Upper lobe of left lung (tissue), 6 donors: ENCODE measurements around the gene NDUFAF8. TPM values are rescaled to one million over a fixed set of nuclear protein-coding genes. Genes with fewer than 3 reads are reported as not detected.

ENCODE experiments used
- ATAC-seq, 2 donors: fragments of 200-7000 bp; cut with Tn5 transposase; one replicate each; pipeline ENCODE4 v1.9.1; 2022; ENCODE audit warnings: mild to moderate bottlenecking in 2 of 2, moderate library complexity in 2 of 2; ENCODE audit not compliant: low FRiP score in 2 of 2
- DNase-seq, 2 donors: peaks; one replicate each; pipeline ENCODE4 v3.0.0-alpha.2; 2019 to 2020
- H3K27ac ChIP-seq, 4 donors: fragments of 200-600 bp; sonication (generic); one replicate each; pipeline ENCODE4 v1.5.1; 2016 to 2019
- H3K27me3 ChIP-seq, 4 donors: fragments of 200-600 bp; sonication (generic); one replicate each; pipeline ENCODE4 v1.5.1; 2017 to 2019
- H3K36me3 ChIP-seq, 4 donors: fragments of 200-600 bp; sonication (generic); one replicate each; pipeline ENCODE4 v1.5.1; 2016 to 2019
- H3K4me1 ChIP-seq, 4 donors: fragments of 200-600 bp; sonication (generic); one replicate each; pipeline ENCODE4 v1.5.1; 2018 to 2019
- H3K4me3 ChIP-seq, 4 donors: fragments of 200-600 bp; sonication (generic); one replicate each; pipeline ENCODE4 v1.5.1; 2017 to 2019; ENCODE audit warnings: mild to moderate bottlenecking in 2 of 4, moderate library complexity in 1 of 4
- H3K9me3 ChIP-seq, 4 donors: fragments of 200-600 bp; sonication (generic); one replicate each; pipeline ENCODE4 v1.5.1; 2018 to 2019
- CTCF ChIP-seq, 6 experiments: fragments of 450-650 bp in 4 of 6; fragments of 200-600 bp in 2 of 6; sonication (generic) in 2 of 6; IDR thresholded peaks; one replicate each; pipeline ENCODE4 v1.5.1; 2016 to 2019; ENCODE audit warnings: antibody characterized with exemption in 6 of 6
- EP300 ChIP-seq, 4 donors: sonication (generic); formaldehyde crosslinking; IDR thresholded peaks; one replicate each; pipeline ENCODE4 v1.5.1; 2017; ENCODE audit warnings: antibody characterized with exemption in 4 of 4, control low read depth in 2 of 4
- POLR2A ChIP-seq, 4 donors: fragments of 450-650 bp; IDR thresholded peaks; one replicate each; pipeline ENCODE4 v1.5.1; 2016 to 2017; ENCODE audit warnings: antibody characterized with exemption in 4 of 4, mild to moderate bottlenecking in 2 of 4
- POLR2AphosphoS5 ChIP-seq, 2 donors: sonication (generic); formaldehyde crosslinking; IDR thresholded peaks; one replicate each; pipeline ENCODE4 v1.5.1; 2017; ENCODE audit warnings: antibody characterized with exemption in 2 of 2
- WGBS, 2 donors: methylation state at CpG; one replicate each; pipeline ENCODE4 v1.1.5; 2017 to 2018; 5-methylcytosine and 5-hydroxymethylcytosine counted together
- total RNA-seq, 6 donors: library from RNA; depleted of rRNA in 4 of 6; stranded (reverse); fragments of >200 nt in 4 of 6; gene quantifications; one replicate each; pipeline versions ENCODE4 v1.1.0 to v1.2.1, GENCODE V29; 2016 to 2021
- donor health status: DM: no; HTN: no; CAD: no; lungs with moderate emphysema.
- donor health status: DM: no; HTN: yes; CAD: no; lungs with severe emphysema.

NDUFAF8 gene
- total RNA-seq, 6 donors from 2014 or later, result 19.6 to 38.1 (median 33.6) TPM

- ATAC-seq, result no peak
Measured at GRCh38 chr17:81282141-81282540, 43.0 kb downstream of the NDUFAF8 start.

GRCh38 chr17:81282876-81283275 lies 43.8 kb downstream of the NDUFAF8 start:
- no peaks in the 10 kb centered on the region for H3K9me3 ChIP-seq
- no peak for TF ChIP-seq POLR2AphosphoS5 (IDR thresholded peaks at IDR 0.05)
- no peak for TF ChIP-seq CTCF (IDR thresholded peaks at IDR 0.05)
- no peak for TF ChIP-seq POLR2A (IDR thresholded peaks at IDR 0.05)
- TF ChIP-seq EP300 (IDR thresholded peaks at IDR 0.05), result no peak
- DNase-seq, result peak in 1 of 2 donors; percentile 46
- 69 to 94% methylated on average over 2 to 16 of the region's 16 CpGs for WGBS, 2 donors
- ATAC-seq, result no peak
- no peaks in the 10 kb centered on the region for H3K27me3 ChIP-seq
- H3K27ac ChIP-seq, result no peak overlapping the region
- no peak overlapping the region for H3K4me3 ChIP-seq
- peaks cover 28 to 46% (median 32%) of the 10 kb centered on the region in 4 donors for H3K4me1 ChIP-seq
- H3K36me3 ChIP-seq, result peaks cover 4 to 67% (median 47%) of the 10 kb centered on the region in 4 donors

More at GRCh38 chr17:81282141-81282540, 43.0 kb downstream of the NDUFAF8 start:
- Histone ChIP-seq H3K9me3 (no peaks in the 10 kb centered on the region), H3K36me3 (peaks cover 4 to 61% (median 40%) of the 10 kb centered on the region in 4 donors), H3K4me1 (peaks cover 29 to 46% (median 34%) of the 10 kb centered on the region in 4 donors), H3K27me3 (no peaks in the 10 kb centered on the region), H3K4me3 (no peak overlapping the region), H3K27ac (no peak overlapping the region)
- peak in 1 of 2 donors; percentile 70 for DNase-seq
- WGBS, 2 donors, result 95 to 96% methylated on average over 33 of the region's 33 CpGs
- TF ChIP-seq POLR2A (IDR thresholded peaks at IDR 0.05), result no peak
- no peak for TF ChIP-seq EP300 (IDR thresholded peaks at IDR 0.05)
- TF ChIP-seq POLR2AphosphoS5 (IDR thresholded peaks at IDR 0.05), result no peak
- no peak for TF ChIP-seq CTCF (IDR thresholded peaks at IDR 0.05)

- H3K27me3 ChIP-seq, result no peaks in the 10 kb centered on the region
- H3K4me3 ChIP-seq, result peak overlapping the region in 3 of 4 donors; percentile 35 to 49 (median 43)
- TF ChIP-seq CTCF (IDR thresholded peaks at IDR 0.05), result no peak
- no peak for TF ChIP-seq POLR2A (IDR thresholded peaks at IDR 0.05)
- TF ChIP-seq EP300 (IDR thresholded peaks at IDR 0.05), result no peak
- TF ChIP-seq POLR2AphosphoS5 (IDR thresholded peaks at IDR 0.05), result peak; percentile 54 to 58
- peaks cover 0 to 65% (median 38%) of the 10 kb centered on the region in 4 donors for H3K36me3 ChIP-seq
- 28 to 29% methylated on average over 15 to 36 of the region's 37 CpGs for whole genome bisulfite sequencing, 2 donors
- peaks cover 32 to 43% (median 35%) of the 10 kb centered on the region in 4 donors for H3K4me1 ChIP-seq
- ATAC-seq (peak; percentile 71 to 88), DNase-seq (peak; percentile 85 to 91)
- H3K27ac ChIP-seq, result peak overlapping the region; percentile 79 to 93 (median 86)
- H3K9me3 ChIP-seq, result no peaks in the 10 kb centered on the region
Measured at GRCh38 chr17:81285179-81285878, 46.2 kb downstream of the NDUFAF8 start.

GRCh38 chr17:81285894-81286293 lies 46.8 kb downstream of the NDUFAF8 start:
- WGBS, 2 donors, result 40 to 69% methylated on average over 6 to 12 of the region's 12 CpGs
- ATAC-seq, result peak in 1 of 2 donors; percentile 2
- no peaks in the 10 kb centered on the region for H3K27me3 ChIP-seq
- no peak for DNase-seq
- peaks cover 0 to 59% (median 34%) of the 10 kb centered on the region in 4 donors for H3K36me3 ChIP-seq
- no peaks in the 10 kb centered on the region for H3K9me3 ChIP-seq
- TF ChIP-seq POLR2A (IDR thresholded peaks at IDR 0.05) (no peak), EP300 (IDR thresholded peaks at IDR 0.05) (no peak), POLR2AphosphoS5 (IDR thresholded peaks at IDR 0.05) (no peak), CTCF (IDR thresholded peaks at IDR 0.05) (no peak)
- peak overlapping the region; percentile 79 to 93 (median 86) for H3K27ac ChIP-seq
- peak overlapping the region in 3 of 4 donors; percentile 35 to 49 (median 43) for H3K4me3 ChIP-seq
- H3K4me1 ChIP-seq, result peaks cover 32 to 43% (median 35%) of the 10 kb centered on the region in 4 donors
